Ovary (tissue), 3 donors: ENCODE measurements around the gene DOCK8.

ENCODE experiments used
- CTCF ChIP-seq, 3 donors: fragments of 450-650 bp in 2 of 3; fragments of 200-600 bp in 1 of 3; IDR thresholded peaks; one replicate each; pipeline versions ENCODE4 v1.5.1 to v1.8.0; 2016 to 2022; ENCODE audit warnings: antibody characterized with exemption in 3 of 3, mild to moderate bottlenecking in 1 of 3
- POLR2A ChIP-seq: fragments of 450-650 bp; IDR thresholded peaks from one replicate; pipeline ENCODE4 v1.6.1; 2017; ENCODE audit warnings: antibody characterized with exemption, mild to moderate bottlenecking, moderate library complexity
- donor health status: DM: no; HTN: no; CAD: no.

DNA sequence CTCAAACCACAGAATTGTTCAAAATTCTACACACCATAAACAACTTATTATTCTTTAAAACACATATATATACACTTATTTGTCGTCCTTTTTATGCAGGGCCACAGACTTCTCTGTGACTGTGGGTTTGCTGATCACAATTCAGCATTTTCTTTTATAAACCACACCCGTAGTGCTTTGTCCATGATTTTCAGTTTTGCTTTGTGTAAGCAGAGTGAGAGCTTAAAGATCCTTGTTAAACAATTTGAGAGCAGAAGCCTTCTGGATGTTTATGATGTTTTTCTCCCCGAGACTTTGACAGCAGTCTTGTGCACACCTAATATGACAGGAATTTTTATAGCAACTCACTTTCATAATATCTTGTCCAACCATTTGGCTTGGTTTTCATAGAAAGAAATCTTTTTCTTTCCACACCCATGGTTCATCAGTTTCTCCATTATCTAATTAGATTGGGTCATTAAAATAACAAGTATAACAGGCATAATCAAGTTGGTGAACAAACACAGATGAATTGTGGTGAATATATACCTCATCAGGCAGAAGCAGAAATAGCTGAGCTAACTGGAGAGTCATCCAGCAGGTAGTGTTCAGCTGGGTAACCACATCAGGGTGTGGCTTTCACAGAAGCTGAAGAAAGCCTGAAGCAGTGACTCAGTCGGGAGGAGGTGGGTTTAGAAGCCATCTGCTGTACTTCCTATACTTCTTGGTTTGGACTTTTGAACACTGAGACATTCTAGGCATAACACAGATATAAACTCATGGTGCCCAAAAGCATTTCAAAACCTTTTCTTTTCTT is 232.8 kb downstream of the DOCK8 start:
- TF ChIP-seq CTCF (IDR thresholded peaks at IDR 0.05): no peak
- TF ChIP-seq POLR2A: no peak
